HFF-Myc (cell line): ENCODE data around the gene FEM1A.
"Not testable (repeated sequence)": the region's sequence is repeated elsewhere in the genome, so short reads cannot be mapped to it uniquely, and the experiment has no call there.

Source experiments
- DNase-seq: peaks from one replicate; pipeline ENCODE4 v3.0.0-alpha.2; 2011; ENCODE audit warnings: low read depth; ENCODE audit errors: extremely low read depth
- H3K4me3 ChIP-seq: replicated peaks from 2 replicates; pipeline ENCODE4 v1.5.1; 2011; ENCODE audit warnings: low read depth, mild to moderate bottlenecking, control low read depth, low read length
- TF ChIP-seq, protein P1 (sequence below): IDR thresholded peaks from 2 replicates; pipeline ENCODE4 v1.5.1; 2012; ENCODE audit warnings: mild to moderate bottlenecking, low read depth, low read length, control low read depth; ENCODE audit errors: missing control alignments

FEM1A gene

DNA sequence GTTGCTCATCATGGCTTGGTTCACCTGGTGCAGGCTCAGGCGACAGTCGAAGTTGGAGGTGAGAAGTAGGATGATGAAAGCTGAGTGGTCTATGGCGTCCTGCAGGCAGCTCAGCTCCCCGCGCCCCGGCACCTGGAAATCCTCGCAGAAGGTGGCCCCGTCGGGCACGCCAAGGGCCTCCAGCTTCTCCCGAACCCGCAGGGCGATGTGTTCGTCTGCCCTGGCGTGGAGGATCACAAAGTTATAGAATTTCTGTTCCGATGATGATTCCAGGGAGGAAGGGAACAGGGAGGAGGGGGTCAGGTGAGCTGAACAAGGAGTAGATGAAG is 25.4 kb downstream of the FEM1A start:
- no peak for DNase-seq
- TF ChIP-seq, protein P1, sequence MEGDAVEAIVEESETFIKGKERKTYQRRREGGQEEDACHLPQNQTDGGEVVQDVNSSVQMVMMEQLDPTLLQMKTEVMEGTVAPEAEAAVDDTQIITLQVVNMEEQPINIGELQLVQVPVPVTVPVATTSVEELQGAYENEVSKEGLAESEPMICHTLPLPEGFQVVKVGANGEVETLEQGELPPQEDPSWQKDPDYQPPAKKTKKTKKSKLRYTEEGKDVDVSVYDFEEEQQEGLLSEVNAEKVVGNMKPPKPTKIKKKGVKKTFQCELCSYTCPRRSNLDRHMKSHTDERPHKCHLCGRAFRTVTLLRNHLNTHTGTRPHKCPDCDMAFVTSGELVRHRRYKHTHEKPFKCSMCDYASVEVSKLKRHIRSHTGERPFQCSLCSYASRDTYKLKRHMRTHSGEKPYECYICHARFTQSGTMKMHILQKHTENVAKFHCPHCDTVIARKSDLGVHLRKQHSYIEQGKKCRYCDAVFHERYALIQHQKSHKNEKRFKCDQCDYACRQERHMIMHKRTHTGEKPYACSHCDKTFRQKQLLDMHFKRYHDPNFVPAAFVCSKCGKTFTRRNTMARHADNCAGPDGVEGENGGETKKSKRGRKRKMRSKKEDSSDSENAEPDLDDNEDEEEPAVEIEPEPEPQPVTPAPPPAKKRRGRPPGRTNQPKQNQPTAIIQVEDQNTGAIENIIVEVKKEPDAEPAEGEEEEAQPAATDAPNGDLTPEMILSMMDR, result no peak
- H3K4me3 ChIP-seq, result no peak overlapping the region

DNA sequence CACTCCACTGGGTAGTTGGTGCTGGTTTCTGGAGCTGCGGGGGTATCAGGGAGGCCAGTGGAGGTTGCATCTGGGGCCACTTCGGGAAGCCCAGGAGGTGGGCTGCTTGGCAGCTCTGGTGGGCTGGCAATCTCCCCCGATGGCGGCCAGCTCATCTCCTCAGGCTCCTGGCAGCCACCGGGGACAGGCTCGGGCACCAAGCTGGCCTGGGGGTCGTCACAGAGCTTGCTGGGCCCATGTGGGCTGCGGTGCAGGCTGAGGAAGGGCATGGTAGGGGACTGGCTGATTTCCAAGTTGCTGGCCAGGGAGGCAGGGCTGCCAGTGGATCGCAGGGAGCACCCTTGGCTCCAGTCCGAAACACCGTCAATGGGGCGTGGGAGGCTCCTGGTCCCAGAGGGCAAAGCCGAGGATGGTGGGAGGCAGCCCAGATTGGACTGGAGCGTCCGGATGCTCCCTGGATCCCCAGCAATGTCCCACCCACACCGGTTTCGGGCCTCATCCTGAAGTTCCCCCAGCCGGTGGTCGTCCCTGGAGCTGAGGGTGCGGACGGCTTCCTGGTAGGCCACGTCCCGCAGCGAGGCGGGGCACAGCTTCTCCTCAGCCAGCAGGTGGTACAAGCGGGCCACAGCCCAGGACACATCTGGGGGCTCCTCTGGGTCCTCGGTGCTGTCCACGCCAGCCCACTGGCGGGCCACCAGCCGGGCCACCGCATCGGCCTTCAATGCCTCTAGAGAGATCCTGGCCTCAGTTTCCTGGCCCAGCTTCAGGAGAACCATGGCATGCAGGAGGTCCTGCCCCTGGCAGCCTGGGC is 26.1 kb downstream of the FEM1A start:
- DNase-seq, result no peak
- no peak overlapping the region for H3K4me3 ChIP-seq
- TF ChIP-seq, protein P1, result no peak

DNA sequence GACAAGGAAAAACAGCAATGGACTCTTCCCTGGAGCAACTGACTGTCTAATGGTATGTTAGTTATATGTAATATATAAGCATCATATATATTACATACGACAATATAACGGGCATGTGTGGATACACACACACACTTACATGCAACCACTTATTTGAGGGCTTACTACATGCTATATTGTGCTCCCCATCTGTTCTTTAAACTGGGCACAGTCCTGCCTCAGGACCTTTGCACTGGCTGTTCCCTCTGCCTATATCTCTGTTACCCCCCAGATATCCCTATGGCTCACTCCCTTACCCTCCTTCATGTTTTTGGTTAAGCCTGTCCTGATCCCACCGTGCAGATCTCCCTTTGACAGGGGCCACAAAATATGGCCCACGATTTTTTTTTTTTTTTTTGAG is 29.7 kb downstream of the FEM1A start:
- TF ChIP-seq, protein P1, result no peak
- no peak overlapping the region for H3K4me3 ChIP-seq

DNA sequence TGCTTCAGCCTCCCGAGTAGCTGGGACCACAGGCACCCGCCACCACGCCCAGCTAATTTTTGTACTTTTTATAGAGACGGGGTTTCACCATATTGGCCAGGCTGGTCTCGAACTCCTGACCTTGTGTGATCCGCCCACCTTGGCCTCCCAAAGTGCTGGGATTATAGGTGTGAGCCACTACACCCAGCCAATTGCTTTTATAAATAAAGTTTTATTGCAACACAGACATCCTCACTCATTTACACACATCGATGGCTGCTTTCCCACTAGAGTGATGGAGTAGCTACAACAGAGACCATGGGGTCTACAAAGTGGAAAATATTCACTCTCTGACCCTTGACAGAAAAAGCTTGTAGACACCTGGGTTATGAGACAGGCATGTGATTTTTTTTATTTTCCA is 30.8 kb downstream of the FEM1A start:
- not testable (repeated sequence) for DNase-seq, H3K4me3 ChIP-seq

More for the DNA sequence above, 29.7 kb downstream of the FEM1A start:
- DNase-seq, result no peak

DNA sequence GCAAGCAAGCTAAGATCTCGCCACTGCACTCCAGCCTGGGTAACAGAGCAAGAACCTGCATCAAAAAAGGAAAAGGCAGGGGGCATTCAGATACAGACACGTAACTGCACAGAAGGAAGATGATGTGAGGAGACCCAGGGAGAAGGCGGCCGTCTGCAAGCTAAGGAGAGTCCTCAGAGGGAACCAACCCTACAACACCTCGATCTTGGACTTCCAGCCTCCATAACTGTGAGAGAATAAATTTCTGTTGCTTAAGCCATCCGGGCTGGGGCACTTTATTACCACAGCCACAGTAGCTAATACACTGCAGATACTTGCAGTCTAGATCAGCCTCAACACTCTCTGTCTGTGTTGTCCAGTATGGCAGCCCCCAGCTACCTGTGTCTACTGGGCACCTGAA is 32.0 kb downstream of the FEM1A start:
- TF ChIP-seq, protein P1, result no peak
- DNase-seq, result no peak
- H3K4me3 ChIP-seq, result no peak overlapping the region

DNA sequence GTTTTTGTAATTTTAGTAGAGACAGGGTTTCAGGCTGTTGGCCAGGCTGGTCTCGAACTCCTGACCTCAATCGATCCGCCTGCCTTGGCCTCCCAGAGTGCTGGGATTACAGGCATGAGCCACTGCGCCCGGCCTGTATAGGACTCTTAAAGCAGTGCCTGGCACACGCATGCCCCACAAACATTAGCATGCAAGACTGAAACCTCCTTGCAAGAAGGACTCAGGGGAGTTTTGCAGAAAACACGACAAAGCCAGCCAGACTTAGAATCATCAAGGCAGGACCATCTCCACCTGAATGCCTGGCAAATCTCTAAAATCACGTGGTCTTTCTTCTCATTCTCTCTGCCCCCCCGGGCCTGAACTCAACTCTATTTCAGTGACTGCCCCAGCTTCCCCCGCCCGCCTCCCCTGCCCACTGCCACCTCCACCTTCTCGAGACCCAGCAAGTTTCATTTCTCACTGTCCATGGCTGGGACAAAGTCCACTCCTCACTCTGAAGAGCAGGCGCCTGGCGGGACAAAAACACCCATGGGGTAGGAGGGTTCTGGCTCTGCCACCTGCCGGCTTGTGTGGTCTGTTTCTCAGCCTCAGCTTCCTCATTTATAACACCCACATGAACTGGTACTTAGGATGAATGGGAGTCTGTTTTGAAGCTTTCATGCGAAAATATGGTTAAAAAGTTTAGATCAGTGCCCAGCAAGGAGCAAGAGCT is 37.6 kb downstream of the FEM1A start:
- TF ChIP-seq, protein P1, result no peak
- no peak for DNase-seq
- no peak overlapping the region for H3K4me3 ChIP-seq

DNA sequence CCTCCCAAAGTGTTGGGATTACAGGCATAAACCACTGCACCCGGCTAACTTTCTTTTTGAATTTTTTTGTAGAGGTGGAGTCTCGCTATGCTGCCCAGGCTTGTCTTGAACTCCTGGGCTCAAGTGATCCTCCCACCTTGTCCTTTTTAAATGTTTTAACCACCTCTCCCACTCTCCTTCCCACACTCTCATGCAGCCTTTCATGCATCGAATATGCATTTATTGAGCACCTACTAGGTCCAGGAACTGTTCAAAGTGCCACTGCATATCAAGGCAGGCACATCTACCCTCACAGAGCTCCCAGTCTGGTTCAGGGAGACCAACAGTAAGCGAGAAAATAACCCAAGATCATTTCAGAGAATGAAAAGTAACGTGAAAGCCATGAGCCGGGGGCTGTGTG is 38.8 kb downstream of the FEM1A start:
- peak overlapping the region; percentile 78 for H3K4me3 ChIP-seq
- TF ChIP-seq, protein P1, result no peak
- DNase-seq, result no peak
